Activated naive CD4-positive, alpha-beta T cell treated with anti-CD3 and anti-CD28 coated beads, Interleukin-2, amount 10 ng/mL, durations not matched to agents 7 days and 5 days (primary cell): ENCODE data around the gene MXD4.
"Not testable (repeated sequence)": the region's sequence is repeated elsewhere in the genome, so short reads cannot be mapped to it uniquely, and the experiment has no call there.

Experiments used
- CTCF ChIA-PET: fragments of 350-600 bp; sonication (Branson Sonifier 250); formaldehyde crosslinking; loops from one replicate; lab custom pipeline; 2021; ENCODE audit warnings: antibody characterized with exemption; lab: Charles Lee
- DNase-seq: peaks from one replicate; pipeline ENCODE4 v3.0.0-alpha.2; 2020
- H3K27ac Mint-ChIP-seq: one replicate; pipeline ENCODE4 v1.8.0; 2021; ENCODE audit warnings: mild to moderate bottlenecking, moderate library complexity, mixed read lengths
- H3K27me3 Mint-ChIP-seq: one replicate; pipeline ENCODE4 v1.8.0; 2021; ENCODE audit warnings: mild to moderate bottlenecking, mixed read lengths
- H3K36me3 Mint-ChIP-seq: one replicate; pipeline ENCODE4 v1.8.0; 2021; ENCODE audit warnings: mixed read lengths
- H3K4me1 Mint-ChIP-seq: one replicate; pipeline ENCODE4 v1.8.0; 2021; ENCODE audit warnings: mixed read lengths
- H3K4me3 Mint-ChIP-seq: one replicate; pipeline ENCODE4 v1.8.0; 2021; ENCODE audit warnings: mild to moderate bottlenecking, moderate library complexity, mixed read lengths
- H3K9me3 Mint-ChIP-seq: one replicate; pipeline ENCODE4 v1.8.0; 2021; ENCODE audit warnings: mixed read lengths

The MXD4 gene

DNA sequence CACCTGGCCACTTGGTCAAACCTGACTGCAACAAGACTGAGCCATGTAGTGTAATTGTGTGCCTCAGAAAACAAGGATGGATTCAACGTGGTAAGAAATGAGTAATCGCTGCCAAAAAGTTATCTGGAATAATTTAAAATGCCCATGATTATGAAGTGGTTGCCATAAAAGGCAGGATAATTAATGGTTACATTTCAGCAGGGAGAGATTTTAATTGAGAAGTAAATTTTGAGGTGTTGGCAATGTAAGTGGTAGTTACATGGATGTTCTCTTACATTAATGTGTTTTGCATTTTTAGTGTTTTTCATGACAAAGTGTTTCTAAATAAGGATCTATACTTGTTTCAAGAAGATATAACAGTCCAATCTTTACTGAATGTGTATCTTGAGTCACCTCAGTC lies 35.6 kb downstream of the MXD4 start:
- no peak overlapping the region for H3K27ac Mint-ChIP-seq

DNA sequence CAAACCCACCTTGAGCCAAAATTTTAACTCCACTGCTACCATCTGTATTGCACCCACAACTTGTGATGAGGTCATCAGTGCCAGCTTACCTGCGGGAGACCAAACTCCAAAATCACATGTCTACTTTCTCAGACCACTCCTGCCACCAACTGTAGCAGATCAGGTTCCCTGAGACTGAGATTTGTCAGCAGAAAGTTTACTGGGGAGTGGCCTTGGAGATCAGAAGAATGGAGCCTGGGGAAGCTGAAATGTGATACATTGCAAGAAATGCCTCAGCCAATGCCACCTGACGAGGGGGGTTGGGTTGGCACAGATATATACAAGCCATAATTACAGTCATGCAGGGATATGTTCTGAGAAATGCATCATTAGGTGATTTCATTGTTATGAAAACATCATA lies 39.1 kb downstream of the MXD4 start:
- no peak for DNase-seq
- peak overlapping the region; percentile 2 for H3K27ac Mint-ChIP-seq
- H3K36me3 Mint-ChIP-seq = peaks cover 13% of the 10 kb centered on the region
- CTCF ChIA-PET = interaction anchor here (0.8 to 2.2 kb wide), 3 partner anchors 136 to 220 kb away, joined by 3 to 5 read pairs (median 4); no protein-coding TSS in a partner anchor
- no peaks in the 10 kb centered on the region for H3K27me3 Mint-ChIP-seq
- no peak overlapping the region for H3K4me3 Mint-ChIP-seq
- peaks cover under 1% of the 10 kb centered on the region for H3K4me1 Mint-ChIP-seq
- no peaks in the 10 kb centered on the region for H3K9me3 Mint-ChIP-seq

More for the DNA sequence above, 35.6 kb downstream of the MXD4 start:
- Mint-ChIP-seq H3K27me3 (no peaks in the 10 kb centered on the region), H3K9me3 (no peaks in the 10 kb centered on the region), H3K4me3 (no peak overlapping the region), H3K36me3 (peaks cover 27% of the 10 kb centered on the region), H3K4me1 (no peaks in the 10 kb centered on the region)
- DNase-seq = no peak
- CTCF ChIA-PET = no interaction called here

DNA sequence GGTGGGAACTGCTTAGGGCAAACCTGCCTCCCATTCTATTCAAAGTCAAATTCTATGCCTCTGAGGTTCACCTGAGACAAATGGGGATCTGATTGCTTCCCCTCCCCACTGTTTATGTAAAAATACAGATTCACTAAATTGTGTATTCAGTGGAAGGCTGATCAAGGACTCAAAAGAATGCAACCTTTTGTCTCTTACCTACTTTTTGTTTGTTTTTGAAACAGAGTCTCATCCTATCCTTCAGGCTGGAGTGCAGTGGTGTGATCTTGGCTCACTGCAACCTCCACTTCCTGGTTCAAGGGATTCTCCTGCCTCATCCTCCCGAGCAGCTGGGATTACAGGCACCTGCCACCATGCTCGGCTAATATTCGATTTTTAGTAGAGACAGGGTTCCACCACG lies 40.5 kb downstream of the MXD4 start:
- not testable (repeated sequence) for H3K4me1 Mint-ChIP-seq, DNase-seq, H3K27me3 Mint-ChIP-seq, H3K9me3 Mint-ChIP-seq, H3K4me3 Mint-ChIP-seq, H3K27ac Mint-ChIP-seq
- peaks cover 12% of the 10 kb centered on the region for H3K36me3 Mint-ChIP-seq
- CTCF ChIA-PET = interaction anchor here (1.7 to 3.2 kb wide), 6 partner anchors 9 to 241 kb away, joined by 10 to 42 read pairs (median 14); partner anchors contain the start of genes HAUS3 and POLN

DNA sequence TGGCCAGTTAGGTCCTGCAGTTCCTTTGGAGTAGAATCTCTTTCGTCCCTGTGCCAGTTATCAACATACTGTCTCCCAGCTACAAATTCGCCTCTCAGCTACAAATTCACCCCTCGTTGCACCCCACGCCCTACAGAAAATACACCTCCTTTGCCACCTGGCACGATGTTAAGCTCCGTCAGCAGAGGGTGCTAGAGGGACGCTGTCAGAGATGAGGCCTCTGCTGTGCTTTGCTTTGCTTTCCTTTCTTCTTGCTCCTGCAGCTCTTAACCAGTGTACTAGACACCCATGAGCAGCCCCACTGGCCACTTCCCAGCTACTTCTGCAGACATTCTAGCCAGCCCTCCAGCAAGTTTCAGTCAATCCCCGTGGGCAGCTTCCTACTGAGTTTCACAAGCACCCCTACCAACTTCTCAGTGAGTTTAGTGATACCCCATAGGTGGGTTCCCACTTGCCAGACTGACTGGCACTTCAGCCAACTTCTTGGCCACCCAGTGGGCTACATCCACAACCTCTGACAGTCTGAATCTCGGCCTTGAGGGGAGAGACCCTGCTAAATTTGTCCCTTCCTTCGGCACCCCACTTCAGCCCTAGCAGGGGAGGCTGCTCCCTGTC lies 41.8 kb downstream of the MXD4 start:
- Mint-ChIP-seq H3K27ac (no peak overlapping the region), H3K36me3 (peaks cover 6% of the 10 kb centered on the region), H3K9me3 (no peaks in the 10 kb centered on the region), H3K4me3 (no peak overlapping the region), H3K4me1 (peaks cover 3% of the 10 kb centered on the region), H3K27me3 (peaks cover 4% of the 10 kb centered on the region)
- peak; percentile 90 for DNase-seq
- CTCF ChIA-PET = interaction anchor here (0.7 to 3.2 kb wide), 33 partner anchors 10 to 323 kb away, joined by 3 to 42 read pairs (median 5); partner anchors contain the start of genes HAUS3, MXD4, POLN and RNF4

DNA sequence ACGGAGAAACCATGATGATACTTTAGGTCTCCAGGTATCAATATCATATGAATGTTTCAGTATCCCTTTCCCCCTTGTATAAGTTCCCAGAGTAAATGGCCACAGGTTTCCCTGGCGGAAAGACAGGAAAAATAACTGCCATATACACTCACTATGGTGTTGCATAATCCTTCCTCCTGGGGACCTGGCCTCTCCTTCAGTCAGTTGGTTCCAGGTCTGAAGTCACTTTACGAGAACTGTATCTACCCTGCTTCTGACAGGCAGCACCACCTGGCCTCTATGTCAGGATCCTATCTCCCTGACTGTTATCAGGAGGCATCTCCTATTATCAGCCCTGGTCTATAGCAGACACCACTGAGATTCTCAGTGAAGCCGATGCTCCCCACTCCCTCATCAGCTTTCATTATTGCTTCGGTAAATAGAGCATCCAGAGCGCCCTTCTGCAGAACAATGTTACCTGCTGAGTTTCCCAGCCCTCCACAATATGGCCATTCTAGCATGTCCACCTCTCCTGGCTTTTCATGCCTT lies 42.6 kb downstream of the MXD4 start:
- H3K4me1 Mint-ChIP-seq = peaks cover 3% of the 10 kb centered on the region
- no peak for DNase-seq
- no peaks in the 10 kb centered on the region for H3K9me3 Mint-ChIP-seq
- no peak overlapping the region for H3K27ac Mint-ChIP-seq
- CTCF ChIA-PET = interaction anchor here (1.0 to 3.2 kb wide), 22 partner anchors 10 to 324 kb away, joined by 3 to 42 read pairs (median 8); partner anchors contain the start of genes HAUS3, POLN and RNF4
- H3K4me3 Mint-ChIP-seq = no peak overlapping the region
- H3K27me3 Mint-ChIP-seq = peaks cover 4% of the 10 kb centered on the region
- peaks cover 6% of the 10 kb centered on the region for H3K36me3 Mint-ChIP-seq

DNA sequence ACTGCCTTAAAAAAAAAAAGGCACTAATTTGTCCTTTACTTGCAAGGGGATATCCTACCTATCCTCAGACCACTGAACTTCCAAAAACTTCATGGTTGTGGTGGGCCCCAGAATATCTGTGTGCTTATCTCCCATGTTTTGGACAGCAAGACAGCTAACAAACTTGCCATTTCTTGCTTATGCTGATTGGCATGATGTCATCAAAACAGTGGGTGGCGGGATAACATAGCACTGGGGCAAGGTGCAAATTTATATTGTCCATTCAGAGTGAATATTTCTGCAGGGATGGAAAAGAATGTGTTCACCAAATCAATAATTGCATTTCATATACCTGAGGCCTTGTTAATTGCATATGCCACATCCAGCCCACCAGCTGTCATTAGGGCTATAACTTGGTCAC lies 43.5 kb downstream of the MXD4 start:
- DNase-seq = no peak
- Mint-ChIP-seq H3K4me1 (peaks cover 3% of the 10 kb centered on the region), H3K4me3 (no peak overlapping the region), H3K9me3 (no peaks in the 10 kb centered on the region), H3K36me3 (peaks cover 6% of the 10 kb centered on the region), H3K27me3 (peaks cover 4% of the 10 kb centered on the region), H3K27ac (no peak overlapping the region)
- CTCF ChIA-PET = interaction anchor here (0.7 to 3.2 kb wide), 3 partner anchors 118 to 225 kb away, joined by 3 to 42 read pairs (median 4); no protein-coding TSS in a partner anchor

DNA sequence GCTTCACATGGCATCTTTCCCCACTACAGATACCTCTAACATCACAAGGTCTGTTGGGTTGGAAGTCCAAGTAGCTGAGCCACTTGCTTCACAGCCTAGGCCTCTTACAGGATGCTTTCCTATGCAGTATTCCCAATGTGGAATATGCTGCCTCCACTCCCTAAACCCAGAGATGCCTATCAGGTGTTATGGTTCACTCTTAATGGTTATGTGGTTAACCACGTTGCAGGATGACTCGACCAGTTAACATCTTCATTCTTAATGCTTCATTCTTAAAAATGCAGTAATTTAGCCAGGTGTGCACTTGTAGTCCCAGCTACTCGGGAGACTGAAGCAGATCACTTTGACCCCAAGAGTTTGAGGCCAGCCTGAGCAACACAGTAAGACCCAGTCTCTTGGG lies 44.2 kb downstream of the MXD4 start:
- Mint-ChIP-seq H3K36me3 (peaks cover 2% of the 10 kb centered on the region), H3K9me3 (no peaks in the 10 kb centered on the region), H3K27ac (no peak overlapping the region), H3K27me3 (peaks cover 4% of the 10 kb centered on the region), H3K4me3 (no peak overlapping the region), H3K4me1 (peaks cover 3% of the 10 kb centered on the region)
- CTCF ChIA-PET = interaction anchor here (1.0 to 1.5 kb wide), 3 partner anchors 31 to 224 kb away, joined by 3 to 4 read pairs (median 3); no protein-coding TSS in a partner anchor
- DNase-seq = no peak

DNA sequence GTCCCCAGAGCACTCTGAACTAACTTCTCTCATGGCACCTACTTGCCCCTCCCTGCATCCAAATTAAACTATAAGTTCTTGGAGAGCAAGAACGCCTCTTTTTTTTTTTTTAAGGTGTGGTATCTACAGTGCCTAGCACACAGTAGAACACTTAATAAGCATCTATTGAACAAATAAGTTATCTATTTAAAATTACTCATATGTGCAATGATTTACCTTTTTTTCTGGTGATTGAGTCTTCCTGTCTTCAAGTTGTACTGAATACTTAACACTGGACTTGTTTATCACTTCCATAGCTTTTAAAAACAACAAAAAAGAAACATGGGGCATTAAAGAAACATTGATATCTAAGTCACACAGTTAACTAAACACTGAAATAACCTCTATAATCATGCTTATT lies 49.1 kb downstream of the MXD4 start:
- Mint-ChIP-seq H3K4me3 (no peak overlapping the region), H3K27ac (no peak overlapping the region), H3K9me3 (no peaks in the 10 kb centered on the region), H3K27me3 (peaks cover 4% of the 10 kb centered on the region), H3K4me1 (peaks cover 3% of the 10 kb centered on the region), H3K36me3 (no peaks in the 10 kb centered on the region)
- CTCF ChIA-PET = no interaction called here
- DNase-seq = no peak

DNA sequence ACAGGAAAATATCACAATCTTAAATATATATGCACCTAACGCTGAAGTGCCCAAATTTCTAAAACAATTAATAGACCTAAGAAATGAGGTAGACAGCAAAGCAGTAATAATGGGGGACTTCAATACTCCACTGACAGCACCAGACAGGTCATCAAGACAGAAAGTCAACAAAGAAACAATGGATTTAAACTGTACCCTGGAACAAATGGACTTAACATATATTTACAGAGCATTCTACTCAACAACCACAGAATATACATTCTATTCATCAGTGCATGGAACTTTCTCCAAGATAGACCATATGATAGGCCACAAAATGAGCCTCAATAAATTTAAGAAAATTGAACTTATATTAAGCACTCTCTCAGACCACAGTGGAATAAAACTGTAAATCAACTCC lies 59.1 kb downstream of the MXD4 start:
- H3K27me3 Mint-ChIP-seq, H3K4me1 Mint-ChIP-seq, DNase-seq, H3K9me3 Mint-ChIP-seq, H3K4me3 Mint-ChIP-seq, CTCF ChIA-PET, H3K27ac Mint-ChIP-seq, H3K36me3 Mint-ChIP-seq: not testable (repeated sequence)
